Stimulated activated CD4-positive, alpha-beta T cell treated with anti-CD3 and anti-CD28 coated beads, Interleukin-1b, Interleukin-23, amount 100 ng/mL, for 4 hours (primary cell): Measurements from ENCODE around the gene ZNF660.

ENCODE experiments used
- DNase-seq, 2 donors: peaks; one replicate each; pipeline ENCODE4 v3.0.0-alpha.2; 2020; ENCODE audit warnings: low read depth in 2 of 2

ZNF660 gene

DNA sequence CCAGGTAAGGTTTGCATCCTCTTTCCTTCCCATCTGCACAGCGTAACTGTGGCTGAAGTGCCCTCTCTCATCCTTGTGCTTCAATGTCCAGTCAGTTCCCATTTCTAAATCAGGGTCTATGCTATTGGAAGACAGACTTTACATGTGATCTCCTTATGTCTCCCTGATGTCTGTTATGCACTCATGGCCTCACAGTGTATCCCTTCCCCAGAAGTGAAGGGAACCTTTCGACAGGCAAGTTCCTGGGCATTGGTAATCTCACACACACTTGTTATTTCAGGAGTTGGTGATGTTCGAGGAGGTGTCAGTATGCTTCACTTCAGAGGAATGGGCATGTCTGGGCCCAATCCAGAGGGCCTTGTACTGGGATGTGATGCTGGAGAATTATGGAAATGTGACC lies 47.4 kb downstream of the ZNF660 start:
- no peak for DNase-seq

DNA sequence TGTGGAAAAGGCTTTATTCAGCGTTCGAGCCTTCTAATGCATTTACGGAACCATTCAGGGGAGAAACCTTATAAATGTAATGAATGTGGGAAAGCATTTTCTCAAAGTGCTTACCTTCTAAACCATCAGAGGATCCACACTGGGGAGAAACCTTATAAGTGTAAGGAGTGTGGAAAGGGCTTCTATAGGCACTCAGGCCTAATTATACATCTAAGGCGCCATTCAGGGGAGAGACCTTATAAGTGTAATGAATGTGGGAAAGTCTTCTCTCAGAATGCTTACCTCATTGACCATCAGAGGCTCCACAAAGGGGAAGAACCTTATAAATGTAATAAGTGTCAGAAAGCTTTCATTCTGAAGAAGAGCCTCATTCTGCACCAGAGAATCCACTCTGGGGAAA lies 57.6 kb downstream of the ZNF660 start:
- no peak for DNase-seq

DNA sequence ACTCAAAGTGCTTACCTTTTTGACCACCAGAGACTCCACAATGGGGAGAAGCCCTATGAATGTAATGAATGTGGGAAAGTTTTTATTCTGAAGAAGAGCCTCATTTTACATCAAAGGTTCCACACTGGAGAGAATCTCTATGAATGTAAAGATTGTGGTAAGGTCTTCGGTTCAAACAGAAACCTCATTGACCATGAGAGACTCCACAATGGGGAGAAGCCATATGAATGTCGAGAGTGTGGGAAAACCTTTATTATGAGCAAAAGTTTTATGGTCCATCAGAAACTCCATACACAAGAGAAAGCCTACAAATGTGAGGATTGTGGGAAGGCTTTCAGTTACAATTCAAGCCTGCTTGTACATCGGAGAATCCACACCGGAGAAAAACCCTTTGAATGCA lies 58.3 kb downstream of the ZNF660 start:
- no peak for DNase-seq

DNA sequence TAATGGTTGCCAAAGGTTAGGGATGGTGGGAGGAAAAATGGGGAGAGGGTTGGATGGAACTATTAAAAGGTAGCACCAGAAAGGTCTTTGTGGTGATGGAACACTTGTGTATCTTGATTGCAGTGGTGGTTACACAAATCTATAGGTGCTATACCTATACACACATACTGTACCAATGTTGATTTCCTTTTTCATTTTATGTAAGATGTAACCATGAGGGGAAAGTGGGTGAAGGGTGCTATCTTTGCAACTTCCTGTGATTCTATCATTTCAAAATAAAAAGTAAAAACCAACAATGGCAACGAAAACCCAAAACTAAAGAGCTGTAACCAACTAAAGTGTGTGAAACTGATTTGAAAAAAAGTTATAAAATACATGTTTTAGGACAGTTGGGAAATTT lies 63.0 kb downstream of the ZNF660 start:
- no peak for DNase-seq

DNA sequence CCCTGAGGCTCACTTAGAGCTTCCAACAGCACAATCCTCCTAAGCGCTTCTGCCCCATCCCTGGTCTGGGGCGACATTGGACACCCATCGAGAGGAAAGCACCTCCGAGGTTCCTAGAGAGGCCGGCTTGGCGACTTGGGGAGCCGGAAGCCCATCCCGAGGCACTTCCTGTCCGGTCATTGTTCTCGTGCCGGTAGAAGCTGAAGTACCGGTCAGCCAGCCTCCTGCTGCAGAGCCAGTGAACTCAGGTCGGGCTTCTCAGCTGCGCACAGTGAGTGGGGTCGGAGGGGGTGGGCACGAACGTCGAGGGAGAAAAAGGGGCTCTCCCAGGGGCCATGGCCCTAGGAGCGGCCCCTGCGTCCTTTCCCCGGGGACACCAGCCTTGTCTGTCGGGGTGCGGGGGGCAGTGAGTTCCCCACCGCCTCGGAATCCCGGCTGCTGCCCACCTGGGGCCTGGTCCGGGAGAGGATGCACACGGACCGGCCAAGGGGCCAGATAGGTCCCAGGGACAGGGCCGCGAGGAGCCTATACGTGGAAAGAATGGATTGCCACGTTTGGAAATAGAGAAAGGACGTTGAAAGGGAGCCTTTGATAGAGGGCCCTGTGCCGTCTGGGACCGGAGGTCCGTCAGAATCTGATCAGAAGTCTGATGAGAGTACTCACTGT lies 63.9 kb downstream of the ZNF660 start, which contains the start of gene ZNF35:
TSS of gene ZNF35 (plus strand) at position 169 of the 666 bp plus-strand sequence. CDS start 2,336 bp downstream, outside the sequence.
- peak in 1 of 2 donors; percentile 32 for DNase-seq
